ENCODE data around the gene AP1G2.

GRCh38 chr14:23555533-23555881, 12.1 kb downstream of the AP1G2 start:
- TF ChIP-seq CTCF (IDR thresholded peaks at IDR 0.05; ENCODE audit: insufficient read depth, low read length) (no peak), POLR2AphosphoS5 (IDR thresholded peaks at IDR 0.05; ENCODE audit: low read depth) (no peak), REST (IDR thresholded peaks at IDR 0.05; ENCODE audit: insufficient replicate concordance, low read depth) (no peak), GABPA (IDR thresholded peaks at IDR 0.05; ENCODE audit: low read depth) (no peak), SPI1 (IDR thresholded peaks at IDR 0.05; ENCODE audit: borderline replicate concordance, low read depth) (no peak)
